Effector memory CD4-positive, alpha-beta T cell (primary cell): ENCODE measurements around the gene NELFCD.
"Not testable (repeated sequence)": the region's sequence is repeated elsewhere in the genome, so short reads cannot be mapped to it uniquely, and the experiment has no call there.

Experiments
- DNase-seq, 3 donors: peaks; one replicate each; pipeline ENCODE4 v3.0.0-alpha.2; 2020
- H3K27ac ChIP-seq: 2 replicates; pipeline ENCODE4 v1.7.0; 2013; ENCODE audit warnings: mild to moderate bottlenecking, low read length, moderate library complexity; ENCODE audit not compliant: insufficient read depth, poor library complexity, severe bottlenecking
- H3K27me3 ChIP-seq: replicated peaks from 2 replicates; pipeline ENCODE4 v1.7.0; 2013; ENCODE audit warnings: mild to moderate bottlenecking, low read length; ENCODE audit not compliant: insufficient read depth, control insufficient read depth, poor library complexity, severe bottlenecking
- H3K36me3 ChIP-seq: 2 replicates; pipeline ENCODE4 v1.7.0; 2013; ENCODE audit warnings: mild to moderate bottlenecking, low read length, moderate library complexity; ENCODE audit not compliant: control insufficient read depth, insufficient read depth
- H3K4me1 ChIP-seq: 2 replicates; pipeline ENCODE4 v1.7.0; 2013; ENCODE audit warnings: low read length, mild to moderate bottlenecking; ENCODE audit not compliant: control insufficient read depth, insufficient read depth, poor library complexity, severe bottlenecking
- H3K4me3 ChIP-seq: 2 replicates; pipeline ENCODE4 v1.7.0; 2013; ENCODE audit warnings: low read length, low read depth, mild to moderate bottlenecking; ENCODE audit not compliant: insufficient read depth, poor library complexity, severe bottlenecking
- H3K9me3 ChIP-seq: 2 replicates; pipeline ENCODE4 v1.7.0; 2013; ENCODE audit warnings: mild to moderate bottlenecking, low read length, moderate library complexity; ENCODE audit not compliant: control insufficient read depth

Gene NELFCD

DNA sequence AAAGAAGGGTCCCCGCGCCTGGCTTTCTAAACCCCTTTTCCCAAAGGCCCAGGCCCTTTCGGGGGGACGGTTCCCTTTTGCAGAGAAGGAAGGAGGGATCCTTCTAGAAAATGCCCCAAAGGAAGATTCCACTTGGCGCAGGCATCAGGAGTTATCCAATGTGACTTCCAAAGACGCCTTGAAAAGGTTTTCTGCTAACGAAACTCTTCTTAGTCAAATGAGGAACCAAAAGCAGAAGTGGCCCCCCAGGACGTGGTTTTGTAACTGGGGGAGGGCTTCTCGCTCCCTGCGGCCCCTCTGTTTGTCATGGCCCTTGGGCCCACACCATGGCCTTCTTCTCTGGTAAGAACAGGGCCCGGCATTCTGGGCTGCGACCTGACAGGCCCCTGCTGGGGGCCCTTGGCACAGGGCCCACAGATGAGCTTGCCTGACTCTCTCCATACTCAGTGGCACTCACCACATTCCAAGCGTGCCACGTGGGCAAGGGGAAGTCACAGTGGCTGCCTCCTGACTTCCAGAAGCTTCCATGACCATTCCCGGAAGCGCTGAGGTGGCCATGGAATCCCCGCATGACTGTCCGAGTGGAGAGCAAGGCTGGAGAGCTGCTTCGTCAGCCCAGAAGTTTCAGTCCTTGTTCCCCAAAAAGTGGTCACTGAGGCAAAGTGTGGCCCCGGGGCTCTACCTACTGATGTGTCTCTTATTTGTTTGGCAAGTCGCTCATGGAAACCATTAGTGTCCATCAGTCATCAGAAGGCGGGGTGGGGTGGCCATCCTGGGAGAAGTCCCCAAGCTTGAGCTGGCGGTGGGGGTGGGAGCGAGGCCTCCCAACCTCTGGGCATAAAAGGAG is 26.8 kb downstream of the NELFCD start:
- no peak for DNase-seq
- peak overlapping the region; percentile 65 for H3K4me3 ChIP-seq

DNA sequence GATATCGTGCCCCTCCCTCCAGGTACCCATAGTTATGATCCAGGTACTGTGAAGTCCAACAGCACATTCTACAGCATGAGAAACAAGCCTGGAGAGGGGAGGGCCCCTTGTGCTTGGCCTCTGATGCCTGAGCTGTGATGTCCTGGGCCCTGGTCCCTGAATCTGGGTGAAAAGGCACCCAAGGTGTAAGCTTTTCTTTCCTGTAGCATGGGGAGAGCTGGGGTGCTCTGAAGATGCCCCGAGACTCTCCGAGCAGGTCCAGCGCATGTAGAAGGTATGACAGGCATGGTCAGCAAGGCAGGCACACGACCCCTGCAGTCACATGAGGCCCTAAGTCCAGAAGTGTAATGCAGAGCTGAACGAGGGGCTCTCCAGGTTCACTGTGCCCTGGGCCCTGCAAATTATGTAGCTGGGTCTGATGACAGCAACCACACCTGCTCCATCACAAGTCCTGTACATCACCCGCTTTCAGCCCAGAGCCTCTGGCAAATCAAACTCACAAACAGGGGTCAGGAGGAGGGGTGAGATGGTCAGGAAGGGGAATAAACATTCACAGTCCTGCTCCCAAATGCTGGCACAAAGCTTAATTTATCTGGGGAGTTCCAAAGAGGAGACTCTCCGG is 27.8 kb downstream of the NELFCD start:
- no peak overlapping the region for H3K4me3 ChIP-seq
- H3K4me1 ChIP-seq: peaks cover 38% of the 10 kb centered on the region
- no peaks in the 10 kb centered on the region for H3K27me3 ChIP-seq
- H3K27ac ChIP-seq: no peak overlapping the region
- H3K36me3 ChIP-seq: no peaks in the 10 kb centered on the region
- no peaks in the 10 kb centered on the region for H3K9me3 ChIP-seq
- DNase-seq: no peak

More for the DNA sequence above, 26.8 kb downstream of the NELFCD start:
- Histone ChIP-seq H3K36me3 (no peaks in the 10 kb centered on the region), H3K4me1 (peaks cover 31% of the 10 kb centered on the region), H3K27me3 (no peaks in the 10 kb centered on the region), H3K9me3 (no peaks in the 10 kb centered on the region), H3K27ac (no peak overlapping the region)

- Histone ChIP-seq H3K27me3 (no peaks in the 10 kb centered on the region), H3K36me3 (no peaks in the 10 kb centered on the region), H3K4me1 (peaks cover 32% of the 10 kb centered on the region), H3K4me3 (no peak overlapping the region), H3K9me3 (no peaks in the 10 kb centered on the region), H3K27ac (no peak overlapping the region)
- no peak for DNase-seq
These were observed 29.4 kb downstream of the NELFCD start for GRCh38 chr20:59010321-59010994.

GRCh38 chr20:59010995-59011873 is 30.2 kb downstream of the NELFCD start:
- Histone ChIP-seq H3K4me1 (peaks cover 24% of the 10 kb centered on the region), H3K4me3 (no peak overlapping the region), H3K27ac (no peak overlapping the region), H3K36me3 (no peaks in the 10 kb centered on the region), H3K27me3 (no peaks in the 10 kb centered on the region), H3K9me3 (no peaks in the 10 kb centered on the region)
- DNase-seq: no peak

DNA sequence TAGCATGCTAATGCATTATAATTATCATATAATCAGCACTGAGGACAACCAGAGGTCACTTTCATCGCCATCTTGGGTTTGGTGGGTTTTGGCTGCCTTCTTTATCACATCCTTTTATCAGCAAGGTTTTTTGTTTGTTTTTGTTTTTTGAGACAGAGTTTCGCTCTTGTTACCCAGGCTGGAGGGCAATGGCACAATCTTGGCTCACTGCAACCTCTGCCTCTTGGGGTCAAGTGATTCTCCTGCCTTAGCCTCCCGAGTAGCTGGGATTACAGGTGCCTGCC is 30.8 kb downstream of the NELFCD start:
- not testable (repeated sequence) for H3K27ac ChIP-seq, H3K4me3 ChIP-seq, H3K9me3 ChIP-seq, H3K36me3 ChIP-seq, H3K27me3 ChIP-seq, DNase-seq
- H3K4me1 ChIP-seq: peaks cover 20% of the 10 kb centered on the region

DNA sequence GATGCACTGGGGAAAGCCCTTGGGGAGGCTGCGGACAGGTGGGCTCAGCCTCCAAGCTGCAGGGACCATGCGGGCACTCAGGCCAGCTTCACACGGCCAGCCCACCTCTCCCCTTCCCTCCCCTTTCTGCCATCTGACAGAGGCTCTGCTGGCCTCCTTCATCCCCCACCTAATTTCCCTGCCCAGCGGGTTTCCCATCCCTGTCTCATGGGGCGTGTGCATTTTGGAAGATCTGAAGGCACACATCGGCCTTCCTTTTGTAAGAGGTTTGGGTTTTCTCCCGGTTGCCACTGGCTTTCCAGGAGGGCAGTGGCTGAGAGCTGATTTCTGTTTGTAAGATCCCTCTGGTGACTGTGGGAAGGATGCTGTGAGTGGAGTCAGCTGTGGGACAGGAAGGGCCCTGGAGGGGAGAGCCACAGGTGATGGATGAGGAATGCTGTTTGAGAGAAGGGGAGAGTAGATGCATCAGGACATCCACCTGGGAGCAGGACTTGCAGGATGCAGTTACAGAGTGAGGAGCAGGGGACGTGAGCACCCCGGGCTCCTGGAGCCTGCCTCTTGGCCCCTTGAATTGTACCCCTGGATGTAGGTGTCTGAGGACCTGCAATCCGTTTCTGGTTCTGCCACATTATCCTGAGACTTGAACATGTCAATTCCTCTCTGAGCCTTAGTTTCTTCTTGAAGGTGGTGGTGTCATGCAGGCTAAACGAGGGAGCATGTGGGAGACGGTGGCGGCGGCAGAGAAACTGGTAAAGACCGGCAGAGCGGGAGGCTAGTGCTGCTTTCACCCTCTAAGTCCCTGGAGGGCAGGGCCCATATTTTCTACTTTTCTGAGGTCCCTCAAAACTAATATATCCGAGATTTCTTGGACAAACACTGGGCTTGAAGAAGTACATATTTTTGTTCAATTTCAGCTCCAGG is 32.2 kb downstream of the NELFCD start:
- Histone ChIP-seq H3K9me3 (no peaks in the 10 kb centered on the region), H3K27ac (no peak overlapping the region), H3K36me3 (no peaks in the 10 kb centered on the region), H3K4me3 (no peak overlapping the region), H3K4me1 (peaks cover 15% of the 10 kb centered on the region), H3K27me3 (no peaks in the 10 kb centered on the region)
- no peak for DNase-seq

GRCh38 chr20:59013959-59014608 is 33.0 kb downstream of the NELFCD start:
- no peak overlapping the region for H3K27ac ChIP-seq
- peaks cover 15% of the 10 kb centered on the region for H3K4me1 ChIP-seq
- H3K9me3 ChIP-seq: no peaks in the 10 kb centered on the region
- no peaks in the 10 kb centered on the region for H3K36me3 ChIP-seq
- no peak for DNase-seq
- no peak overlapping the region for H3K4me3 ChIP-seq
- H3K27me3 ChIP-seq: no peaks in the 10 kb centered on the region

GRCh38 chr20:59014680-59015389 is 33.8 kb downstream of the NELFCD start:
- DNase-seq: no peak
- no peak overlapping the region for H3K4me3 ChIP-seq
- H3K4me1 ChIP-seq: peaks cover 15% of the 10 kb centered on the region
- H3K36me3 ChIP-seq: no peaks in the 10 kb centered on the region
- no peak overlapping the region for H3K27ac ChIP-seq
- no peaks in the 10 kb centered on the region for H3K9me3 ChIP-seq
- no peaks in the 10 kb centered on the region for H3K27me3 ChIP-seq
